IMR-90 (cell line): Measurements from ENCODE around the gene UBXN6. TPM values are rescaled to one million over a fixed set of nuclear protein-coding genes. Genes with fewer than 3 reads are reported as not detected.

ENCODE experiments used
- ATAC-seq: fragments of 200-7000 bp; cut with Tn5 transposase; 2 replicates; pipeline ENCODE4 v1.9.1; 2020; ENCODE audit warnings: low read depth, mild to moderate bottlenecking, moderate library complexity
- BruUV-seq: library from RNA; stranded (reverse); fragments of 400-500 nt; replicated peaks from 2 replicates; lab custom pipeline; 2021; lab: Mats Ljungman, UMichigan
- CTCF ChIA-PET: fragments of 300-600 bp; formaldehyde crosslinking; extraction: SDS; loops from one replicate; lab custom pipeline; 2021; ENCODE audit warnings: antibody characterized with exemption; lab: Yijun Ruan, JAX
- POLR2A ChIA-PET: fragments of 300-600 bp; sonication (Branson Sonifier 250); formaldehyde crosslinking; loops from one replicate; lab custom pipeline; 2022; ENCODE audit warnings: antibody characterized with exemption; ENCODE audit not compliant: unreplicated experiment; lab: Charles Lee
- DNase-seq: peaks from one replicate; pipeline ENCODE4 v3.0.0; 2013
- H2AFZ ChIP-seq: replicated peaks from 2 replicates; pipeline ENCODE3; 2013; ENCODE audit warnings: low read length, mild to moderate bottlenecking; ENCODE audit not compliant: poor library complexity
- H2AK5ac ChIP-seq: 2 replicates; pipeline ENCODE4 v1.6.1; 2013; ENCODE audit warnings: low read depth, low read length, inconsistent platforms
- H2AK9ac ChIP-seq: replicated peaks from 2 replicates; pipeline ENCODE3; 2013; ENCODE audit warnings: mild to moderate bottlenecking, low read depth, low read length, moderate library complexity; ENCODE audit not compliant: poor library complexity
- H2BK120ac ChIP-seq: 2 replicates; pipeline ENCODE4 v1.6.1; 2013; ENCODE audit warnings: low read depth, low read length, inconsistent platforms
- H2BK15ac ChIP-seq: 3 replicates; pipeline ENCODE4 v1.6.1; 2013; ENCODE audit warnings: low read depth, low read length, inconsistent platforms
- H2BK20ac ChIP-seq: 2 replicates; pipeline ENCODE4 v1.6.1; 2013; ENCODE audit warnings: low read depth, mild to moderate bottlenecking, inconsistent platforms, low read length, moderate library complexity
- H2BK5ac ChIP-seq: 2 replicates; pipeline ENCODE4 v1.6.1; 2013; ENCODE audit warnings: mild to moderate bottlenecking, low read depth, low read length, inconsistent platforms; ENCODE audit not compliant: poor library complexity, severe bottlenecking
- H3K14ac ChIP-seq: replicated peaks from 2 replicates; pipeline ENCODE4 v1.6.1; 2013; ENCODE audit warnings: low read depth, low read length, inconsistent platforms
- H3K18ac ChIP-seq: 2 replicates; pipeline ENCODE4 v1.6.1; 2013; ENCODE audit warnings: low read depth, low read length, control low read depth
- H3K23ac ChIP-seq: 2 replicates; pipeline ENCODE4 v1.6.1; 2013; ENCODE audit warnings: low read depth, low read length, inconsistent platforms
- H3K27ac ChIP-seq: 2 replicates; pipeline ENCODE4 v1.5.1; 2013; ENCODE audit warnings: mild to moderate bottlenecking, control low read depth, low read length; ENCODE audit not compliant: insufficient read depth
- H3K27me3 ChIP-seq: 2 replicates; pipeline ENCODE4 v1.6.1; 2013; ENCODE audit warnings: low read length; ENCODE audit not compliant: control insufficient read depth, insufficient read depth
- H3K36me3 ChIP-seq: 2 replicates; pipeline ENCODE4 v1.6.1; 2013; ENCODE audit warnings: low read length, mixed read lengths; ENCODE audit not compliant: control insufficient read depth, insufficient read depth
- H3K4ac ChIP-seq: 2 replicates; pipeline ENCODE4 v1.6.1; 2013; ENCODE audit warnings: low read depth, low read length, inconsistent platforms
- H3K4me1 ChIP-seq: 2 replicates; pipeline ENCODE4 v1.6.1; 2013; ENCODE audit warnings: low read length, mixed read lengths; ENCODE audit not compliant: control insufficient read depth, insufficient read depth
- H3K4me2 ChIP-seq: 2 replicates; pipeline ENCODE4 v1.6.1; 2013; ENCODE audit warnings: low read depth, mild to moderate bottlenecking, control low read depth, low read length, moderate library complexity
- H3K4me3 ChIP-seq: 2 replicates; pipeline ENCODE4 v1.5.1; 2013; ENCODE audit warnings: low read depth, mild to moderate bottlenecking, control low read depth, low read length, moderate library complexity; ENCODE audit not compliant: insufficient read depth
- H3K56ac ChIP-seq: 2 replicates; pipeline ENCODE4 v1.6.1; 2013; ENCODE audit warnings: low read length, inconsistent platforms; ENCODE audit not compliant: insufficient read depth; ENCODE audit errors: extremely low read depth
- H3K79me1 ChIP-seq, 2 experiments: 2 replicates each; pipeline ENCODE4 v1.6.1; 2013; ENCODE audit warnings: low read length in 2 of 2, inconsistent platforms in 1 of 2, low read depth in 1 of 2
- H3K9ac ChIP-seq: 2 replicates; pipeline ENCODE4 v1.6.1; 2013; ENCODE audit warnings: low read depth, low read length, control low read depth
- H3K9me1 ChIP-seq: 2 replicates; pipeline ENCODE4 v1.6.1; 2013; ENCODE audit warnings: low read length, inconsistent platforms; ENCODE audit not compliant: insufficient read depth
- H3K9me3 ChIP-seq: 2 replicates; pipeline ENCODE4 v1.6.1; 2013; ENCODE audit warnings: low read length; ENCODE audit not compliant: control insufficient read depth, insufficient read depth
- H4K20me1 ChIP-seq: 2 replicates; pipeline ENCODE4 v1.6.1; 2013; ENCODE audit warnings: low read length, inconsistent platforms; ENCODE audit not compliant: insufficient read depth
- H4K5ac ChIP-seq: 2 replicates; pipeline ENCODE4 v1.6.1; 2013; ENCODE audit warnings: mild to moderate bottlenecking, low read depth, low read length, control low read depth
- H4K8ac ChIP-seq, 2 experiments: 2 replicates each; pipeline ENCODE4 v1.6.1; 2013; ENCODE audit warnings: low read depth in 2 of 2, low read length in 2 of 2, control low read depth in 1 of 2, inconsistent platforms in 1 of 2
- H4K91ac ChIP-seq: 2 replicates; pipeline ENCODE4 v1.6.1; 2013; ENCODE audit warnings: low read depth, low read length, inconsistent platforms; ENCODE audit not compliant: insufficient read depth
- RAD21 ChIP-seq: IDR thresholded peaks from 2 replicates; pipeline ENCODE4 v1.6.1; 2012; ENCODE audit warnings: low read length, improper control_type of control experiment
- WGBS, 2 experiments: methylation state at CpG; one replicate each; pipeline versions ENCODE4 v1.1.5 to v1.1.7; 2013; ENCODE audit warnings: missing lambda C conversion rate in 2 of 2; ENCODE audit not compliant: insufficient read length in 1 of 2; ENCODE audit errors: extremely low coverage in 2 of 2; 5-methylcytosine and 5-hydroxymethylcytosine counted together
- dilution Hi-C: fragments of 300-500 bp; cut with HindIII; formaldehyde crosslinking; loops from one replicate; pipeline ENCODE4 v1.14.3; 2018; ENCODE audit warnings: low sequenced_read_pairs; ENCODE audit not compliant: unreplicated experiment
- in situ Hi-C: fragments of 300-500 bp; cut with MboI; formaldehyde crosslinking; loops from 3 replicates; pipeline ENCODE4 v1.14.3; 2019; ENCODE audit warnings: low sequenced_read_pairs, inconsistent platforms, mixed read lengths
- intact Hi-C: fragments of 100-400 bp; cut with micrococcal nuclease; formaldehyde crosslinking; loops from 2 replicates; pipeline ENCODE4 v1.10.0; 2022
- polyA plus RNA-seq, 3 experiments: library from polyadenylated mRNA; depleted of rRNA; stranded (reverse); fragments of >200 nt; gene quantifications; 2 replicates each; pipeline ENCODE4 v1.2.3, GENCODE V29; 2012; ENCODE audit warnings: low replicate concordance in 1 of 3
- total RNA-seq: library from RNA; depleted of rRNA; stranded (reverse); fragments of >200 nt; gene quantifications from 2 replicates; pipeline ENCODE4 v1.2.3, GENCODE V29; 2012

UBXN6 gene
- total and polyA plus RNA-seq, 2 of the 4 experiments (the other 2 are of a cell fraction): 84.2 to 86.5 TPM

GRCh38 chr19:4423416-4424126 lies 34.0 kb downstream of the UBXN6 start:
- Histone ChIP-seq H3K36me3 (peaks cover 7% of the 10 kb centered on the region), H3K9ac (no peak overlapping the region), H2BK5ac (no peak overlapping the region), H3K4me1 (0 out of 2 replicates have a peak, but pooled peaks cover 2% of the 10 kb centered on the region), H3K4me3 (no peak overlapping the region), H3K27me3 (no peaks in the 10 kb centered on the region), H2AK5ac (no peak overlapping the region), H4K8ac (no peak overlapping the region), H2AFZ (no peak overlapping the region), H3K23ac (no peak overlapping the region), H3K27ac (no peak overlapping the region), H3K18ac (no peak overlapping the region), H3K14ac (no peak overlapping the region), H3K4ac (no peak overlapping the region), H2BK120ac (no peak overlapping the region), H3K9me1 (0 out of 2 replicates have a peak, but pooled peaks cover 7% of the 10 kb centered on the region), H2BK20ac (no peak overlapping the region), H2AK9ac (peak overlapping the region; percentile 52), H3K79me1 (peaks cover 23 to 29% of the 10 kb centered on the region in 2 experiments), H3K4me2 (no peak overlapping the region), H4K91ac (no peak overlapping the region), H3K9me3 (no peaks in the 10 kb centered on the region), H4K20me1 (no peaks in the 10 kb centered on the region; the same call in 1 of the 2 replicates), H2BK15ac (no peak overlapping the region), H3K56ac (no peak overlapping the region), H4K5ac (no peak overlapping the region)
- dilution Hi-C loops (no loop called here), intact Hi-C loops (no loop called here), in situ Hi-C loops (no loop called here)
- POLR2A ChIA-PET: no interaction called here
- DNase-seq (no peak), ATAC-seq (no peak)
- 96% methylated on average over 11 of the region's 16 CpGs; no CpG with 5 or more reads in 1 of the 2 experiments for WGBS, 2 experiments
- CTCF ChIA-PET: no interaction called here
- no peak for TF ChIP-seq RAD21
- BruUV-seq: no TSS peak
